PC-9 (cell line): ENCODE results near the gene IBA57.

Experiments
- CTCF ChIP-seq: fragments of 200-600 bp; sonication (generic); conservative IDR thresholded peaks from 2 replicates; pipeline ENCODE4 v1.6.1; 2017; ENCODE audit warnings: mixed run types, antibody characterized with exemption, mild to moderate bottlenecking, moderate library complexity
- EZH2 ChIP-seq: fragments of 200-600 bp; sonication (generic); IDR thresholded peaks from 2 replicates; pipeline ENCODE4 v1.8.0; 2017; ENCODE audit warnings: antibody characterized with exemption, low read depth

DNA sequence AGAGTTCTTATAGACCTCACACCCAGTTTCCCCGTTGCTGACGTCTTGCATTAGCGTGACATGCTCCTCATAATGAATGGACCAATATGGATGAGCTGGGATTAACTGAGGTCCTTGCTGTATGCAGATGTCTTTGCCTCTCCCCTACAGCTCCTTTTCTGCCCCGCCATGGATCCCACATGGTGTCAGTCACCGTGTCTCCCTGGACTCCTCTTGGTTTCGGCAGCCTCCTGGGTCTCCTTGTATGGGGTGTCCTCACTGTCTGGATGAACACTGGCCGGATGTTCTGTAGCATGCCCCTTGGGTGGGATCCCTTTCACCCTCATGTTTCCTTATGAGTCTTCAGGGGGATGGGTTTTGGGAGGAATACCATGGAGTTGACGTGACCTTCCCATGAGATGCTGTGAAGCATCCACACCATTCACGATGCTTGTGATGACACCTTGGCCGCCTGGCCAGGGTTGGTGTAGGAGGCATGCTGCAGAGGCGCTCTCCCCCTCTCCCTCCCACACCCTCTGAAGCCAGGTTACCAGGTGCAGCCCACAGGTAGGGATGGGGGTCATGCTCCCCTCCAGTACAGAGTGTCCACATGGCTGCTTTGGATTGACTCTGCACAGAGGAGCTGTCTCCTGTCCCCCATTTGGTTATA, 11.5 kb upstream of the IBA57 start:
- TF ChIP-seq EZH2 (no peak), CTCF (no peak)
